Chondrocyte (in vitro differentiated cells): ENCODE data around the gene GTF2E1. TPM values are rescaled to one million over a fixed set of nuclear protein-coding genes. Genes with fewer than 3 reads are reported as not detected.

Source experiments
- DNase-seq: peaks from one replicate; pipeline ENCODE4 v3.0.0; 2021; ENCODE audit warnings: mixed read lengths, low spot score
- H3K27ac Mint-ChIP-seq: one replicate; pipeline ENCODE4 v1.8.0; 2021; ENCODE audit warnings: mild to moderate bottlenecking, moderate library complexity, mixed read lengths; ENCODE audit not compliant: unreplicated experiment
- H3K27me3 Mint-ChIP-seq: 2 replicates; pipeline ENCODE4 v1.8.0; 2021; ENCODE audit warnings: low read depth, mixed read lengths
- H3K36me3 Mint-ChIP-seq: 2 replicates; pipeline ENCODE4 v1.8.0; 2021; ENCODE audit warnings: low read depth, mixed read lengths
- H3K4me1 Mint-ChIP-seq: 2 replicates; pipeline ENCODE4 v1.8.0; 2021; ENCODE audit warnings: low read depth, mild to moderate bottlenecking, mixed read lengths
- H3K4me3 Mint-ChIP-seq: one replicate; pipeline ENCODE4 v1.8.0; 2021; ENCODE audit warnings: mild to moderate bottlenecking, moderate library complexity, mixed read lengths; ENCODE audit not compliant: unreplicated experiment
- H3K9me3 Mint-ChIP-seq: 2 replicates; pipeline ENCODE4 v1.8.0; 2021; ENCODE audit warnings: low read depth, mixed read lengths
- CTCF ChIP-seq: fragments of 200-600 bp; sonication (generic); IDR thresholded peaks from 2 replicates; pipeline ENCODE4 v1.5.0; 2021; ENCODE audit warnings: antibody characterized with exemption, mild to moderate bottlenecking, moderate library complexity
- total RNA-seq: library from RNA; stranded (reverse); gene quantifications from 3 replicates; pipeline ENCODE4 v1.2.1, GENCODE V29; 2021

The GTF2E1 gene
- total RNA-seq, 1 donor from 2014 or later: 18.0 TPM

DNA sequence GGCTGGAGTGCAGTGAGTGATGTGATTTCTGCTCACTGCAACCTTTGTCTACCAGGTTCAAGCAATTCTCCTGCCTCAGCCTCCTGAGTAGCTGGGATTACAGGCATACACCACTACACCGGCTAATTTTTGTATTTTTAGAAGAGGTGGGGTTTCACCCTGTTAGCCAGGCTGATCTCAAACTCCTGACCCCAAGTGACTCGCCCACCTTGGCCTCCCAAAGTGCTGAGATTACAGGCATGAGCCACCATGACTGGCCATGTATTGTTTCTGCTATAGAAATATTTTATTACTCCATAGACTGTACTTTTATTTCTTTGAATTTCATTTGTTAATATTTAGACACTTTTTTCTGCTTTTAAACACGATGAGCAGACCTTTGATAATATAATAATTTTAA, 60.4 kb downstream of the GTF2E1 start:
- Mint-ChIP-seq H3K27me3 (no peaks in the 10 kb centered on the region), H3K4me1 (no peaks in the 10 kb centered on the region), H3K27ac (no peak overlapping the region), H3K36me3 (no peaks in the 10 kb centered on the region), H3K9me3 (no peaks in the 10 kb centered on the region), H3K4me3 (no peak overlapping the region)
- no peak for TF ChIP-seq CTCF
- no peak for DNase-seq

DNA sequence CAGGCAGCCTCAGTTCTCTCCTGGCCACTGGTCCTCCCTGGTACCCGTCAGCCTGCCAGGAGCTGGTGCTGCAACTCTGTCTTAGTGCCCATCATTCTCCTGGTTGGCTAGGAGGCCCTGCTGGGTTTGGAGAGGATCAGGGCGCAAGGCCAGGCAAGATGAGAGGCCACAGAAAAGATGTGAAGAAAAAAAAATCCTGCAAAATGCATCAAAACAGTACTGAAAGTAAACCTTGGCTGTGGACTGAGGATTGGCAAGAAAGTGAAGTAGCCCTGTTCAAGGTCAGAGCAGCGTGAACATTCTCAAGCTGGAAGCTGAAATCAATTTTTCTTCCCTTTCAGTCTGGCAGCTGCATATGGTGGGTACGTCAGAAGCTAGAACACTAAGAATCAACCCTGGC, 74.2 kb downstream of the GTF2E1 start:
- H3K4me1 Mint-ChIP-seq: no peaks in the 10 kb centered on the region
- H3K36me3 Mint-ChIP-seq: no peaks in the 10 kb centered on the region
- H3K9me3 Mint-ChIP-seq: no peaks in the 10 kb centered on the region
- H3K4me3 Mint-ChIP-seq: no peak overlapping the region
- peaks cover 36% of the 10 kb centered on the region for H3K27me3 Mint-ChIP-seq
- H3K27ac Mint-ChIP-seq: no peak overlapping the region
- DNase-seq: no peak
- no peak for TF ChIP-seq CTCF

GRCh38 chr3:120820748-120821147, 78.2 kb downstream of the GTF2E1 start:
- no peak for DNase-seq
- Mint-ChIP-seq H3K27me3 (peaks cover 24% of the 10 kb centered on the region), H3K36me3 (no peaks in the 10 kb centered on the region), H3K4me3 (no peak overlapping the region), H3K27ac (no peak overlapping the region), H3K4me1 (no peaks in the 10 kb centered on the region), H3K9me3 (no peaks in the 10 kb centered on the region)
- no peak for TF ChIP-seq CTCF

DNA sequence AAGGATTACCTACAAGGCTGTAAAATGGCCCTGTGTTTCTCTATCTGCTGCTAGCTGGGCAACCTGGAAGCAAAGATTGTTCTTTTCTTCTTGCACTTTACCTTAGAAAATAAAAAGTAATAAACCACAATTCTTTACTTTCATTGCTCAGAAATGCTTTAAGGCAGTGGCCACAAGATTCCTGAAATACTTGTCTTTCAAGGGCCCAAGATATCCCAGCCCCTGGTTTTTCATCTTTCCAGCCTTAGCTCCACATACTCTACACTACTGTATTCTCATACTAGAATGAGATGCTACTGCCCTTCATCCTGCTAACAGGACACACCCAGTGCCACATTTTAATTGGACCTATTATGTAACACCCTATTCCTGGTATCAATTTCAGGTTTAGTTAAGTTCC, 78.9 kb downstream of the GTF2E1 start:
- H3K4me3 Mint-ChIP-seq: no peak overlapping the region
- DNase-seq: no peak
- H3K27ac Mint-ChIP-seq: no peak overlapping the region
- TF ChIP-seq CTCF: no peak
- H3K4me1 Mint-ChIP-seq: no peaks in the 10 kb centered on the region
- H3K9me3 Mint-ChIP-seq: no peaks in the 10 kb centered on the region
- H3K36me3 Mint-ChIP-seq: no peaks in the 10 kb centered on the region
- peaks cover 22% of the 10 kb centered on the region for H3K27me3 Mint-ChIP-seq

DNA sequence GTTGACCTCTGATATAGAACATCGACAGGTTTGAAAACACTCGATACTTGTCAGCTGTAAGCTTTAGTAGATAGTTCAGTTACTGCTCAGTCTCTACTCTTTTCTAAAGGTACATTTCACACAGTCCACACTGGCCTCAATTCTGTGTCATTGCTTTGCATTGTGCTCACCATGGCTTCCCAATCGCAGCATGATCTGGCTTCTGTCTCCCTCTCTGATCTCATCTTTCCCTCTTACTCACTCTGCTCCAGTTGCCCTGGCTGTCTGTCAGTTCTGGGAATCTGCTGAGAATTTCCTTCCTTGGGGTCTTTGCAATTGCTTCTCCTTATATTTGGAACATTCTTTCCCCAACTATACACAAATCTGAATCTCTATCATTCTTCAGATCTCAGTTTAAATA, 80.6 kb downstream of the GTF2E1 start:
- no peak for DNase-seq
- H3K27ac Mint-ChIP-seq: no peak overlapping the region

More for the DNA sequence above, 80.6 kb downstream of the GTF2E1 start:
- H3K36me3 Mint-ChIP-seq: no peaks in the 10 kb centered on the region
- no peaks in the 10 kb centered on the region for H3K4me1 Mint-ChIP-seq
- H3K9me3 Mint-ChIP-seq: no peaks in the 10 kb centered on the region
- peaks cover 17% of the 10 kb centered on the region for H3K27me3 Mint-ChIP-seq
- H3K4me3 Mint-ChIP-seq: no peak overlapping the region
- TF ChIP-seq CTCF: no peak
